ENCODE data around the gene COL6A2.

COL6A2 gene

DNA sequence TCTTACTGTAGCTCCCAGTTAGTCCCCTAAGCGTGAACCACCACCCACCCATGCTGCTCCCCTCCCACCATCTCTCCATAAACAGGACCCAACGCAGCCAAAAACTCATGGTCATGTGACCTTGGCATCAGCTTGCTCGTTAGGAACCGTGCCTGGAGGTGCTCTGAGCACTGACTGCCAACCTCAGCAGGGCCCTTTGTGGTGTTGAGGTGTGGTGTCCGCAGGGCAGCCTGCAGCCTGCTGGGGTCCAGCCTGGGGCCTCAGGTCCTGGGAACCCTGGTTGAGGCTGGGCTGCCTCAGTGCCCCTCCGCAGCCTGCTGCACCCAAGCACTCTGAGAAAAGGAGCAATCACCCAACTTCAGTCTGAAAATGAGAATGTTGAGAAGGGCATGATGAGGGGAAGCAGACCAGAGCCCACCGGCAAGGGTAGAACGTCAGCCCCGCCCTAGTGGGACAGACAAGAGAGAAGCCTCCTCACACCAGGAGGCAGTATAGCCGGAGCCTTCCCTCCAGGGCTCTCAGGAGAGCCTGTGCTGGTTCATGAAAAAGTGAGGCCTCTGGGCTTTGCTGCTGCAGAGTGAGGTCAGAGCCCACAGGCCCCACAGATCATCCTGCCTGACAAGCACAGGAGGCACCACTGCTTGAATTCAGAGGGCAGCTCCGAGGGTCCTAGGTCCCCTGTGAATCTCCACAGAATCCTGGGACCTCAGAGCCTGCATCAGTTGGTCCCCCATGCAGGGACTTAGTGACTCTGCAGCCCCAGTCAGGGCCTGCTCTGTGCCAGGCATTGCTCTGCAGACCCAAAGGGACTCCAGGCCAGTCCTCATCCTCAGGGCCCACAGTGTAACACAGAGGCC is 4.9 kb upstream of the COL6A2 start:
- TF ChIP-seq GATA2 (IDR thresholded peaks at IDR 0.05; ENCODE audit: low read depth, low read length) (no peak), GATA3 (IDR thresholded peaks at IDR 0.05; ENCODE audit: low read depth, low read length) (no peak)

DNA sequence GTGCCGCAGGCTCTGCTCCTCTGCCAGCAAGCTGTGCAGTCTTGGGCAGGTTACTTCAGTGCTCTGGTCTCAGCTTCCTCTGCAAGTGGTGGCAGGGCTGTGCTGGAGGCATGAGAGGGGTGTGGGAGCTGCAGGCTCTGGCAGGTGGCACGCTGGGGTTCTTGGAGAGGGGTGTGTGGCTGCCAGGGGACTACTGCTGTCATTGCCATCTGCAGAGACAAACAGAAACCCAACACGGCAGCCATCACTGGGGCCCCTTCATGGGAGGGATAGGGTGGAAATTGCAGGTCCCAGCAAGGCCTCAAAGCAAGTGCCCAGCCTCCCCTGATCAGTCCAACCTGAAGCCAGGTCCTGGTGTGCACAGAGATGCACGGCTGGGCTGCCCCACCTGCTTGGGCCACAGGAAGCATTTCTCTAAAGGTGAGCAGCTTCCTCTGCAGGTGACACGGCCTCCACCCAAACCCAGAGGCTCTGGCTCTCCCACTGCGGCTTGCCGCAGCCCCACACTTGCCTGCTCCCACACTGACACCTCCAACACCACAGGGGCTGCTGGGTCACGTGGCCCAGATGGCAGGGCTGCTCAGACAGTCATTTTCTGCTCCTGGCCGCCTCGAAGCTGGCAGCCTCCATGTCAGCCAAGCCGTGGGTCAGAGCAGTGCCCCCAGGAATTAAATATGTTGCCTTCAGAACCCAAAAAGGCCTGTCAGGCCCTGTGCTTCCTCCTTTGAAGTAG is 4.1 kb upstream of the COL6A2 start:
- TF ChIP-seq GATA3 (IDR thresholded peaks at IDR 0.05; ENCODE audit: low read depth, low read length), result no peak
- no peak for TF ChIP-seq GATA2 (IDR thresholded peaks at IDR 0.05; ENCODE audit: low read depth, low read length)

GRCh38 chr21:46094401-46095082 is 3.4 kb upstream of the COL6A2 start:
- TF ChIP-seq GATA2 (IDR thresholded peaks at IDR 0.05; ENCODE audit: low read depth, low read length) (no peak), GATA3 (IDR thresholded peaks at IDR 0.05; ENCODE audit: low read depth, low read length) (no peak)

GRCh38 chr21:46095083-46095719 is 2.7 kb upstream of the COL6A2 start:
- no peak for TF ChIP-seq GATA2 (IDR thresholded peaks at IDR 0.05; ENCODE audit: low read depth, low read length)
- no peak for TF ChIP-seq GATA3 (IDR thresholded peaks at IDR 0.05; ENCODE audit: low read depth, low read length)

DNA sequence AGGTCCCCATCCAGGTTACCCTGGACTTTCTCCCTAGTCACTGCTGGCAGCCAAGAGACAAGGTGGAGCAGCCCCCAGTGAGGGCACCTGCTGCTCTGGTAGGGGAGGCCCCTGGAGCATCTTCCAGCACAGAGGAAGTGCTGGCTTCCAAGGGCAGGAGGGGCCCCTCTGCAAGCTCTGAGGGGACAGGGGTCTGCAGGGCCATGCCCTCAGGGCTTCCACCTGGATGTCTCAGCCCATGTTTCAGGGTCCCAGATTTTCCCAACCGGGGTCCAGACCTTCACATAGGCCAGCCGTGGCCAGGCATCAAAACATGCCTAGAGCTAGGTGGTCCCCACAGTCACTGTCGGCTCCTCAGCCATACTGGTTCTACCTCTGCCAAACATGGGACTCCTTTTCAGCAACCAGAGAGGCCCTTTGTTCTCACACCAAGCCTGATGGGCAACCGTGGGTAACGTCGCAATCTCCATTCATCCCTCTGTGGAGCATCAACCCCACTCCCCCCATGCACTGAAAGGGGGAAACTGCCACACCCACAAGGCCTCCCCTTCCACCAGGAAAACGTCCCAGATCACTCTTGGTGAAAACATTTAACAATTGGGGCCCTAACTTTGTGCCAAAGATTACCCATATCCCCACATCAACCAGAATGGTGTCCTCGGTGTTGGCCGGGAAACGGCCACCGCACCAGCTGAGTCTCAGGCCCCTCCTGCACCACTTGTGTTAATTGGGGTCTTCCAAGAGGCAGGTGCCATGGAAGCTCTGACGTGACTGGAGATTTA is 1.9 kb upstream of the COL6A2 start:
- TF ChIP-seq GATA2 (IDR thresholded peaks at IDR 0.05; ENCODE audit: low read depth, low read length), result no peak

DNA sequence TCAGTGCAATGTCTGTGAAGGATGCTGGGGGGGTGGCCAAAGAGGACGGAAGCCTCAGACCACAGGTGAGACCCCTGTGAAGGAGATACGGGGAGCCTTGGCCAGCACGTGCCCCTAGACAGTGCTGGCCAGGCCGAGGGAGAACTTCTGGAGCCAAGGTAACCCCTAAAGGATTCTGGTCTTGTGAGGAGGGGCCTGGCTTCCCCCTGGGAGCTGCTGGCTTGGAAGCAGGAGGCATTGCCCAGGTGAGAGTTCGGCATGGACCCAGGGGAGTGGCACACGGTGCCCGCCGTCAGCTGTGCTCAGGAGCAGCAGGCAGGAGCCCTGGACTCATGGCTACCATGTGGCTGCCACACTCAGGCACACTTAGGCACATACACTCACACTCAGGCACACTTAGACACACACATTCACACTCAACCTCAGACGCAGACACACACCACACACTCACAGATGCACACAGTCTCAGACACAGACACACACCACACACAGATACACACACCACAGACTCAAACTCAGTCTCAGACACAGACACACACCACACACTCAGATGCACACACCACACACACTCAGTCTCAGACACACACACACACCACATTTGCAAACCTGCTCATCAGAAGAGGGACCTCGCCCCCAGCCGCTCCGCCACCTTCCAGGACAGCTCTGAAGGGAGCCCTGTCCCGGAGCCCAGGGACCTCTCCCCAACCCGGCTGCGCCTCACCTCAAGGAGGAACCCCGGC is 1.1 kb upstream of the COL6A2 start:
- TF ChIP-seq GATA3 (IDR thresholded peaks at IDR 0.05; ENCODE audit: low read depth, low read length), result no peak
- TF ChIP-seq GATA2 (IDR thresholded peaks at IDR 0.05; ENCODE audit: low read depth, low read length), result no peak

DNA sequence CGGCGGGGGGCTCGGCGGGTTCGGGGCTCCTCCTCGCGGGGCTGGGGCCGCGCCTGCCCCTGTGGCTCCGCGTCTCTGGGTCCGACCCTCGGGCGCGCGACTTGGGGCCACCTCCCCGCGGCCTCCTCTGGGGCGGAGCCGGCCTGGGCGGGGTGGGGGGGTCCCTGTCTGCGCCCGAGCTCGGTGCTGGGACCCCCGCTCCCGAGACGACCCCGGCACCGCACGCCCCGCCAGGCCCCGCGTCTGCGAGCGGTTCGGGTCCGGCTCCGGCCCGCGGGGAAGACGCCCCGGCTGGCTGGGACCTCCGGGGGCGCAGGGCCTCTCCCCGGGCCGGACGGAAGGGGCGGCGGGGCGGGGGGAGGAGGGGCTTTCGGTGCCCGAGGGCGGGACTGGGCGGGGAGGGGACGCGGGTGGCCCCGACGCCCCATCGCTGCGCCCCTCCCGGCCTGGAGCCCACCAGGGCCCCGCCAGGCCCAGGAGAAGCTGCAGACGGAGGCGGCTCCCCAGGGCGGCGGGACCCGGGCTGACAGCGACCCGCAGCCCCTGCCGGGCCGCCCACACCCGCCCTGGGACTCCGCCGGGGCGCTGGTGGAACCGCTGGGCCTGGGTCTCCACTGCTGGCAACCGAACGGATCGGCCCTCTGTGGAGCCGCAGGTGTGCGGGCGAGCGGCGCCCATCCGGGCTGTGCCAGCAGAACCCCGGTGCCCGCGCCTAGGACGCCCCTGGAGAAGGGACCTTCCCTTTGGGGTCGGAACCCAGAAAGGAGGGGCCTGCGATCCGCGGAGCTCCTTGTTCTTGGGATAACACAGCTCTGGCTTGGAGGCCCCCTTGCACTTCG is 610 bp downstream of the COL6A2 start:
- TF ChIP-seq GATA3 (IDR thresholded peaks at IDR 0.05; ENCODE audit: low read depth, low read length) (no peak), GATA2 (IDR thresholded peaks at IDR 0.05; ENCODE audit: low read depth, low read length) (no peak)

GRCh38 chr21:46099476-46099875 is 1.6 kb downstream of the COL6A2 start:
- TF ChIP-seq GATA3 (IDR thresholded peaks at IDR 0.05; ENCODE audit: low read depth, low read length) (no peak), GATA2 (IDR thresholded peaks at IDR 0.05; ENCODE audit: low read depth, low read length) (no peak)

- TF ChIP-seq GATA2 (IDR thresholded peaks at IDR 0.05; ENCODE audit: low read depth, low read length) (no peak), GATA3 (IDR thresholded peaks at IDR 0.05; ENCODE audit: low read depth, low read length) (no peak)
Observed at GRCh38 chr21:46100020-46100419, 2.1 kb downstream of the COL6A2 start.

- TF ChIP-seq GATA3 (IDR thresholded peaks at IDR 0.05; ENCODE audit: low read depth, low read length), result no peak
- TF ChIP-seq GATA2 (IDR thresholded peaks at IDR 0.05; ENCODE audit: low read depth, low read length), result no peak
Observed at GRCh38 chr21:46100426-46100825, 2.5 kb downstream of the COL6A2 start.

DNA sequence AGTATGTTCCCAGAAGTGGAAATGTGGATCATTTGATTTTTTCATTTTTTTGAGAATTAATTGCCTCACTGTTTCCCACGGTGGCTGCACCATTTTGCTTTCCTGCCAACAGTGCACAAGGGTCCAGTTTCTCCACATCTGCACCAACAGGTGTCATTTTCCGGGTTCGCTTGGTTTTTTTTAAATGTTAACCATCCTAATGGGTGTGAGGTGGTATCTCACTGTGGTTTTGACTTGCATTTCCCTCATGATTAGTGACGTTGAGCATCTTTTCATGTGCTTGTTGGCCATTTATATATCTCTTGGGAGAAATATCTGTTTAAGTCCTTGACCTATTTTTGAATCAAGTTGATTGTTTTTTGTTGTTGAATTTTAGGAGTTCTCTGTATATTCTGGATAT is 3.0 kb downstream of the COL6A2 start:
- no peak for TF ChIP-seq GATA2 (IDR thresholded peaks at IDR 0.05; ENCODE audit: low read depth, low read length)

GRCh38 chr21:46104104-46104503 is 6.2 kb downstream of the COL6A2 start:
- TF ChIP-seq GATA3 (IDR thresholded peaks at IDR 0.05; ENCODE audit: low read depth, low read length) (no peak), GATA2 (IDR thresholded peaks at IDR 0.05; ENCODE audit: low read depth, low read length) (no peak)

All from SH-SY5Y (cell line).